K562 (cell line): Measurements from ENCODE around the gene LTBP4. TPM values are rescaled to one million over a fixed set of nuclear protein-coding genes. Genes with fewer than 3 reads are reported as not detected.

Experiments
- ARHGAP35 ChIP-seq: fragments of 450-650 bp; IDR thresholded peaks from 2 replicates; pipeline ENCODE4 v1.6.1; 2018; ENCODE audit not compliant: partially characterized antibody
- BCOR ChIP-seq: fragments of 450-650 bp; IDR thresholded peaks from 2 replicates; pipeline ENCODE4 v1.6.1; 2016
- CBX2 ChIP-seq: fragments of 200-600 bp; sonication (generic); IDR thresholded peaks from one replicate; pipeline ENCODE4 v1.6.1; 2012; ENCODE audit warnings: mild to moderate bottlenecking, low read length, inconsistent platforms; ENCODE audit not compliant: insufficient read depth, poor library complexity, severe bottlenecking
- CBX8 ChIP-seq: fragments of 200-600 bp; sonication (generic); IDR thresholded peaks from 2 replicates; pipeline ENCODE4 v1.6.1; 2012; ENCODE audit warnings: borderline replicate concordance, mixed run types, low read depth, mild to moderate bottlenecking, moderate library complexity, mixed read lengths, low read length, control low read depth, inconsistent platforms; ENCODE audit not compliant: poor library complexity, severe bottlenecking; ENCODE audit errors: extremely low read depth
- CEBPG ChIP-seq, 3 experiments: fragments of 200-800 bp in 1 of 3; sonication (Bioruptor generic) in 1 of 3; sonication (generic) in 1 of 3; formaldehyde crosslinking in 1 of 3; IDR thresholded peaks in 2 of 3; conservative IDR thresholded peaks in 1 of 3; 2 replicates each; pipeline versions ENCODE4 v1.6.1 to v1.8.0; 2016 to 2022; ENCODE audit warnings: missing compliant biosample characterization in 2 of 3, missing genetic modification characterization in 2 of 3, mild to moderate bottlenecking in 1 of 3, missing genetic modification reagents in 1 of 3
- DNMT1 ChIP-seq: fragments of 450-650 bp; IDR thresholded peaks from 2 replicates; pipeline ENCODE4 v1.6.1; 2016; ENCODE audit warnings: antibody characterized with exemption, mild to moderate bottlenecking
- ELK3 ChIP-seq: fragments of 450-650 bp; formaldehyde crosslinking; IDR thresholded peaks from 2 replicates; pipeline ENCODE4 v1.4.0; 2020; ENCODE audit warnings: mild to moderate bottlenecking
- GABPA ChIP-seq: fragments of 200-800 bp; sonication (Bioruptor generic); conservative IDR thresholded peaks from 2 replicates; pipeline ENCODE4 v1.6.1; 2016; ENCODE audit warnings: low read depth, missing genetic modification characterization, missing compliant biosample characterization
- GTF2A2 ChIP-seq: IDR thresholded peaks from 2 replicates; pipeline ENCODE4 v1.6.1; 2016; ENCODE audit warnings: mild to moderate bottlenecking, missing genetic modification characterization, missing compliant biosample characterization
- KDM1A ChIP-seq, 2 experiments: fragments of 450-650 bp; IDR thresholded peaks; 2 replicates each; pipeline ENCODE4 v1.6.1; 2016; ENCODE audit warnings: mild to moderate bottlenecking in 2 of 2
- MAZ ChIP-seq, 2 experiments: fragments of 450-650 bp in 1 of 2; sonication (generic) in 1 of 2; formaldehyde crosslinking; IDR thresholded peaks in 1 of 2; conservative IDR thresholded peaks in 1 of 2; 2 replicates each; pipeline versions ENCODE4 v1.4.0 to v1.5.0; 2020; ENCODE audit warnings: mild to moderate bottlenecking in 1 of 2, missing genetic modification reagents in 1 of 2
- MBD2 ChIP-seq: sonication (generic); IDR thresholded peaks from 2 replicates; pipeline ENCODE4 v1.6.1; 2016; ENCODE audit warnings: low read depth, borderline replicate concordance
- MCM2 ChIP-seq: fragments of 450-650 bp; IDR thresholded peaks from 2 replicates; pipeline ENCODE4 v1.6.1; 2017; ENCODE audit warnings: low read depth, mild to moderate bottlenecking
- MCM7 ChIP-seq, 2 experiments: fragments of 450-650 bp; IDR thresholded peaks; 2 replicates each; pipeline ENCODE4 v1.6.1; 2016 to 2018
- NEUROD1 ChIP-seq: fragments of 150-350 bp; IDR thresholded peaks from 2 replicates; pipeline ENCODE4 v1.6.1; 2014; ENCODE audit warnings: borderline replicate concordance, low read length, low read depth; ENCODE audit not compliant: partially characterized antibody
- NR2F6 ChIP-seq: fragments of 450-650 bp; formaldehyde crosslinking; IDR thresholded peaks from 2 replicates; pipeline ENCODE4 v1.4.0; 2020; ENCODE audit warnings: mild to moderate bottlenecking
- NUFIP1 ChIP-seq: fragments of 450-650 bp; IDR thresholded peaks from 2 replicates; pipeline ENCODE4 v1.6.1; 2018; ENCODE audit not compliant: partially characterized antibody
- POLR3G ChIP-seq: IDR thresholded peaks from 2 replicates; pipeline ENCODE4 v1.6.1; 2011; ENCODE audit not compliant: insufficient read length, insufficient replicate concordance; ENCODE audit errors: extremely low read depth
- RBM25 ChIP-seq: fragments of 200-400 bp; formaldehyde crosslinking; IDR thresholded peaks from 2 replicates; pipeline ENCODE4 v1.6.1; 2018; ENCODE audit warnings: low read length, low read depth, moderate library complexity; ENCODE audit not compliant: severe bottlenecking
- RBM34 ChIP-seq: fragments of 200-400 bp; formaldehyde crosslinking; IDR thresholded peaks from 2 replicates; pipeline ENCODE4 v1.6.1; 2018; ENCODE audit warnings: low read length, borderline replicate concordance; ENCODE audit not compliant: insufficient read depth
- TAF9B ChIP-seq: fragments of 450-650 bp; IDR thresholded peaks from 2 replicates; pipeline ENCODE4 v1.6.1; 2018; ENCODE audit warnings: mild to moderate bottlenecking; ENCODE audit not compliant: partially characterized antibody
- YY1 ChIP-seq, 3 experiments: IDR thresholded peaks; 2 replicates each; pipeline ENCODE4 v1.6.1; 2011; ENCODE audit warnings: low read length in 2 of 3, mild to moderate bottlenecking in 2 of 3, moderate library complexity in 2 of 3, borderline replicate concordance in 1 of 3, control low read depth in 1 of 3, low read depth in 1 of 3; ENCODE audit not compliant: insufficient read depth in 3 of 3, insufficient replicate concordance in 2 of 3, control insufficient read depth in 1 of 3, insufficient read length in 1 of 3; ENCODE audit errors: extremely low read depth in 1 of 3
- ZC3H11A ChIP-seq: IDR thresholded peaks from 2 replicates; pipeline ENCODE4 v1.6.1; 2012; ENCODE audit warnings: low read depth, low read length, improper control_type of control experiment
- ZNF436 ChIP-seq: fragments of 250-450, 450-650 bp; sonication (Bioruptor Pico); formaldehyde crosslinking; IDR thresholded peaks from 2 replicates; pipeline ENCODE4 v1.7.0; 2020; ENCODE audit warnings: mild to moderate bottlenecking
- ZNF830 ChIP-seq: fragments of 250-450 bp; sonication (Bioruptor Pico); IDR thresholded peaks from 2 replicates; pipeline ENCODE4 v1.5.0; 2021; ENCODE audit warnings: mild to moderate bottlenecking
- polyA plus RNA-seq, 8 experiments: library from polyadenylated mRNA; depleted of rRNA in 4 of 8; stranded (reverse) in 5 of 8; unstranded in 3 of 8; fragments of >200 nt; fragmentation: Nextera tagmentation in 2 of 8; fragmentation: Illumina TruSeq in 1 of 8; extraction: Ambion mirVana in 2 of 8; extraction: Trizol in 1 of 8; gene quantifications; 2 replicates each; pipeline versions ENCODE4 v1.2.1 to v1.2.3, GENCODE V29; 2011 to 2014; ENCODE audit warnings: inconsistent platforms in 1 of 8, missing spikeins in 1 of 8
- total RNA-seq, 7 experiments: library from RNA; depleted of rRNA in 6 of 7; stranded (reverse); fragments of >200 nt in 6 of 7; fragmentation: Illumina TruSeq in 2 of 7; extraction: Trizol in 2 of 7; gene quantifications; 2 replicates each; pipeline versions ENCODE4 v1.2.1 to v1.2.3, GENCODE V29; 2011 to 2021; ENCODE audit warnings: low replicate concordance in 1 of 7
- TF ChIP-seq, protein P1 (sequence below): fragments of 250-450 bp; sonication (Bioruptor Pico); IDR thresholded peaks from 2 replicates; pipeline ENCODE4 v1.8.0; 2021; ENCODE audit warnings: moderate library complexity, mild to moderate bottlenecking, inconsistent platforms
- TF ChIP-seq, protein P2 (sequence below): fragments of 450-650 bp; IDR thresholded peaks from 2 replicates; pipeline ENCODE4 v1.6.1; 2016; ENCODE audit warnings: low read depth, mild to moderate bottlenecking, moderate library complexity

LTBP4 gene
- total and polyA plus RNA-seq, 9 of the 15 experiments (the other 6 are each of a cell fraction or from before 2014, with no cell fraction given), result 0.35 to 160 (median 31.6) TPM

- TF ChIP-seq ELK3 (CRISPR knock-in tag) (no peak), GABPA (tag) (peak; percentile 85), POLR3G (no peak), KDM1A (IDR thresholded peaks at IDR 0.05) (no peak), NR2F6 (no peak), CEBPG (CRISPR knock-in tag; IDR thresholded peaks at IDR 0.05) (no peak), CEBPG (tag; conservative IDR thresholded peaks at IDR 0.05 in 1 of 2, IDR thresholded peaks at IDR 0.05 in 1 of 2) (no peak), ARHGAP35 (no peak), RBM25 (peak; percentile 96), TAF9B (no peak), ZNF436 (no peak), DNMT1 (no peak), CBX8 (no peak), ZC3H11A (no peak), MCM2 (no peak), MCM7 (IDR thresholded peaks at IDR 0.05) (no peak), BCOR (no peak), YY1 (IDR thresholded peaks at IDR 0.05; ENCODE audit: borderline replicate concordance in 1 of 3, control insufficient read depth in 1 of 3, extremely low read depth in 1 of 3, insufficient read depth in 3 of 3, insufficient read length in 1 of 3, insufficient replicate concordance in 2 of 3, low read depth in 1 of 3, low read length in 2 of 3) (peak in 2 of 3 experiments; percentile 53 to 68), CBX2 (no peak), MBD2 (peak; percentile 99), RBM34 (no peak), NUFIP1 (no peak), GTF2A2 (no peak), NEUROD1 (peak; percentile 99), ZNF830 (no peak), MAZ (CRISPR knock-in tag; conservative IDR thresholded peaks at IDR 0.05 in 1 of 2, IDR thresholded peaks at IDR 0.05 in 1 of 2) (peak; percentile 88 to 89)
- TF ChIP-seq, protein P1, sequence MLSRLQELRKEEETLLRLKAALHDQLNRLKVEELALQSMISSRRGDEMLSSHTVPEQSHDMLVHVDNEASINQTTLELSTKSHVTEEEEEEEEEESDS, result no peak
- TF ChIP-seq, protein P2, sequence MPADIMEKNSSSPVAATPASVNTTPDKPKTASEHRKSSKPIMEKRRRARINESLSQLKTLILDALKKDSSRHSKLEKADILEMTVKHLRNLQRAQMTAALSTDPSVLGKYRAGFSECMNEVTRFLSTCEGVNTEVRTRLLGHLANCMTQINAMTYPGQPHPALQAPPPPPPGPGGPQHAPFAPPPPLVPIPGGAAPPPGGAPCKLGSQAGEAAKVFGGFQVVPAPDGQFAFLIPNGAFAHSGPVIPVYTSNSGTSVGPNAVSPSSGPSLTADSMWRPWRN, result no peak
These were observed 24.4 kb upstream of the LTBP4 start, which contains the start of gene SHKBP1 (continued) for GRCh38 chr19:40576585-40577451.
